Fibroblast of the aortic adventitia (primary cell): ENCODE data around the gene IGFALS. TPM values are rescaled to one million over a fixed set of nuclear protein-coding genes. Genes with fewer than 3 reads are reported as not detected.

ENCODE experiments used
- DNase-seq: peaks from one replicate; pipeline ENCODE4 v3.0.0-alpha.2; 2010; ENCODE audit warnings: low read depth
- H3K4me3 ChIP-seq: 2 replicates; pipeline ENCODE4 v1.5.1; 2011; ENCODE audit warnings: low read depth, mild to moderate bottlenecking, control low read depth, low read length, moderate library complexity
- CTCF ChIP-seq: IDR thresholded peaks from 2 replicates; pipeline ENCODE4 v1.5.1; 2011; ENCODE audit warnings: mild to moderate bottlenecking, low read length, control low read depth, inconsistent platforms; ENCODE audit not compliant: insufficient read depth
- total RNA-seq: library from RNA; depleted of rRNA; stranded (reverse); fragments of >200 nt; gene quantifications from 2 replicates; pipeline ENCODE4 v1.2.3, GENCODE V29; 2012; ENCODE audit warnings: low replicate concordance

IGFALS gene
- total RNA-seq, 1 donor, result 0.27 TPM

GRCh38 chr16:1779741-1780676, 13.5 kb downstream of the IGFALS start:
- TF ChIP-seq CTCF, result no peak
- DNase-seq, result no peak
- H3K4me3 ChIP-seq, result no peak overlapping the region

- no peak for DNase-seq
- no peak overlapping the region for H3K4me3 ChIP-seq
- TF ChIP-seq CTCF, result no peak
Measured at GRCh38 chr16:1779234-1779701, 14.2 kb downstream of the IGFALS start.

GRCh38 chr16:1778200-1779179, 15.0 kb downstream of the IGFALS start:
- no peak for DNase-seq
- no peak for TF ChIP-seq CTCF
- no peak overlapping the region for H3K4me3 ChIP-seq

- TF ChIP-seq CTCF, result no peak
- DNase-seq, result no peak
- no peak overlapping the region for H3K4me3 ChIP-seq
Measured at GRCh38 chr16:1777375-1778199, 15.9 kb downstream of the IGFALS start.

- no peak for TF ChIP-seq CTCF
Measured at GRCh38 chr16:1776991-1777374, 16.5 kb downstream of the IGFALS start.

GRCh38 chr16:1776672-1776955, 16.9 kb downstream of the IGFALS start:
- TF ChIP-seq CTCF, result no peak
- H3K4me3 ChIP-seq, result no peak overlapping the region
- no peak for DNase-seq

More at GRCh38 chr16:1776991-1777374, 16.5 kb downstream of the IGFALS start:
- no peak for DNase-seq
- no peak overlapping the region for H3K4me3 ChIP-seq
